Left hindlimb (tissue), 1 donor: Measurements from ENCODE around the gene EEPD1.
A peak's percentile ranks its signal among the peaks of the same experiment; 100 is the strongest.
"Not testable (repeated sequence)": the region's sequence is repeated elsewhere in the genome, so short reads cannot be mapped to it uniquely, and the experiment has no call there.

Experiments
- DNase-seq: peaks from one replicate; pipeline ENCODE4 v3.0.0-alpha.2; 2018

Gene EEPD1

DNA sequence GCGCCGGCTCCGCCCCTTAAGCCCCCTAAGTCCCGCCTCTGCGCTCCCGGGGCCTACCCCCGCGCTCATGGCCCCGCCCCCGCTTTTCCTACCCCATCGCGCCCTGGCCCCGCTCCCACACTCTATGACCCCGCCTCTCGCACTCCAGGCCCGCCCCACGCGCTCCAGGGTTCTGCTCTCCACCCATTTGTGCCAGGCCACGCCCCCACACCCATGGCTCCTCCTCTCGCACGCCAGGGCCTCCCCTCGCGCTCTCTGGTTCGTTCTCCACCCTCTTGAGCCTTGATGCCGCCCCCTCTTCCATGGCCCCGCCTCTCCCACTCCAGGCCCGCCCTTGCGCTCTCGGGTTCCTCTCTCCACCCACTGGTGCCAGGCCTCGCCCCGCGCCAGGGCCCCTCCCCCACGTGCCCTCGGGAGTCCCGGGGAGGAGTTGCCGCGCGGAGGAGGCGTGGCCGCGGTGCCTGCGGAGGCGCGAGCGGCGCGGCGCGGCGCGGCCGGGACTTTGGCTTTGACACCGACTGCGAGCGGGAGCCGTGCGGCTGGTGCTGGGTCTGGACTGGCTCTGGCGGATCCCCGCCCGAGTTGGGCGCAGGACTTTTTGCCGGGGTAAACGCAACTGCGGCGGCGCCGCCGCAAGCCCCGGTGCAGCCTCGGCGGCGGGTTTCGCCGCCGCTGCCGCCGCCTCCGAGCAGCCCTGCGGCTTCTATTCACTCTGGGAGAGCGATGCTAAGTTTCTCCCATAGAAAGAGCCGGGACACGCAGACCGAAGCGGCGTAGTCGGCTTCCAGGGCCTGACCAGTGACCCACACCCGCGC lies at the start of gene EEPD1:
Gene EEPD1 (plus strand): TSS at position 499 of the 815 bp plus-strand sequence. CDS start 1,071 bp downstream, outside the sequence.
- peak; percentile 100 for DNase-seq

DNA sequence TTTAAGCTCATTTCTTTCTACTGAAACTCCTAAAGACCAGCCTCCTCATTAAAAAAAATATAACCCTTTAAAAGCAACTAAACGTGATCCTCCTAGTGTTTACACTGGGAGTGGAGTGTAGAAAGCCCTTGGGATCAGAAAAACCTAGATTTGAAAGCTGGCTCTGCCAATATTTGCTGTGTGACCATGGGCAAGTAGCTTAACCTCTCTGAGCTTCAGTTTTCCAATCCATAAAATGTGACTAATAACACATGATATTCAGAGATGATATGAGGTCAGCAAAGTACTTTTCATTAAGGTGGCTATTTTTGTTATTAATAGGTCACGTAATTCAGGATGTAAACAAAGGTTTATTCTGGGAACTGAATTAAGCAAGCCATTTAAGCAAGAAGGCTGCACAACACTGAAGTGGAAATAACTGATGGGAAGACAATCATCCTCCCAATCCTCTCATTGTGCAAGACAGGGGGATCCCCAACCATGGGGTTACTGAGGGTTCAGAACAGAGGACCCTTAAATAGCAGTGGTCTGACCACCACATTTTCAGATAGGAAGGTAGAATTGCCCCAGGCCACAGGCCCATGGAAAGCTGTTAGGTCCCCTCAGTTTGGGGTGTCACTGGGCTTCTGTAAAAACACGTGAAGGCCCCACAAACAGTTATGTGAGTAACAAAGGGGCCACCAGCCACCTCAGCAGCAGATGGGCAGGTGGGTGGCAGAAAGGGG lies 49.1 kb upstream of the EEPD1 start:
- DNase-seq, result no peak

DNA sequence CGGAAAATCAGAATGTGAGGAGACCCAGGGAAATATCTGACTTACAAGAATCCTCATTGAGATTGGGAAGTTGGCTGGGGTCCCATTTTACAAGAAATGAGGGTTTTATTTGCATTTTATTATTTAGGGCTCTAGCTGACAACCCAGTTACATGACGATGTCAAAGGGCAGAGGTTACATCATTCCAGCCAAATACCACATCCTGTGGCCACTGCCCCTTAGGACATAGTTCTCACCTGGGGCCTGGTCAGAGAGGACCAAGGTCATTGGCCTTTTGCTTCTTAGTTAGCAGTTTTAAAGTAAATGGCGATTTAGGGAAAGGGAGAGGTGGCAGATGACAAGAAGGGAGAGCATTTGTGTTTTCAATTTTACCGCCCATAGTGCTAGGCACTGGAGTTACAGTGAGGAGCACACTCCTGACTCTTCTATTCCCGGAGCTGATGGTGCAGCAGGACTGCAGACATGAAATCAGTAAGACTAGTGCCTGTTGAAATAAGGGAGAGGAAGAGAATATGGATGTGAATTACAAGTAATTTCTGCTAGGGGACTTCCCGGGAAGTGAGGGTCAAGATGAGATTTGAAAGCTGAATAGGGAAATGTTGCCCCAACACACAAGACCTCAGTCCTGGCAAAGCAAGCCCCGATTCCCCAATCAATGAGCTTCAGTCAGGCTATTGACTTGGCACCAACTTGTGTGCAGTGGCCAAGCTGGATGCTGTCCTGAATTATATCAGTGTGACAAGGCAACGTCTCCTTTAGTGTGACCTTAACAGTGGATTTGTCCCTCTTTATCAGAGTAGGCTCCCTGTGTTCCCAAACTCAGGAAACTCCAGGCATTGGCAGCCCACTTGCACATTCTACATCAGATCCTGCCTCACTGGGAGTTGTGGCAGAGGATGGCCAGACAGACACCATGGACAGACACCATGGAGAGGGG lies 45.8 kb upstream of the EEPD1 start:
- DNase-seq, result not testable (repeated sequence)

DNA sequence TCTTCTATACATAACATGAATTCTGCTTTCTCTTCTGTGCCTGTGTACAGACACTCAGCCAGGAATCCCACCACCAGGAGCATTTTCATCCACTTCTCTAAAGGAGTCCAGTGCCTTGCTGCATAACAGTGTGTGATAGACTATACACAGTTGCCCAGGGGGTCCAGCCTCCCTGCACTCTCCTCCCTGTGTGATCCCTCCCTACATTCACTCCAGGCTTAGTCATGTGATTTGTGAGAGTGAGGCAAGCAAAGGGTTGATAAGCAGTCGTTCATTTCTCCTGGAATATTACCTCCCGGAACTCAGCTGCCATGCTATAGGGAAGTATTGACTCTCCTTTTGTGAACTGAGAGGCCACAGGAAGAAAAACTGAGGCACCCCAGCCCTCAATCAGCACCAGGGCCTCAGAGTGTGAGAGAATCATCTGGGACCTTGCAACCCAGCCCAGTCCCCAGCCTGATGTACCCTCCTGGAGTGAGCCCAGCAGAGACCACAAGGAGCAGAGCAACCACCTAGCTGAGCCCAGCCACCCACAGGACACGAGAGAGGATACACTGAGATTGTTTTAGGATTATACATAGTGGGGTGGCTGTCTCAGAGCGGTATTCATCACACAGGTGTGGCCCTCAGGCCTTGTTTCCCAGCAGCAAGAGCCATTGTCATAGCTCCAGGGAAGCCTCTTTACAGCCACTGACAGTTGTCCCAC lies 45.0 kb upstream of the EEPD1 start:
- no peak for DNase-seq

DNA sequence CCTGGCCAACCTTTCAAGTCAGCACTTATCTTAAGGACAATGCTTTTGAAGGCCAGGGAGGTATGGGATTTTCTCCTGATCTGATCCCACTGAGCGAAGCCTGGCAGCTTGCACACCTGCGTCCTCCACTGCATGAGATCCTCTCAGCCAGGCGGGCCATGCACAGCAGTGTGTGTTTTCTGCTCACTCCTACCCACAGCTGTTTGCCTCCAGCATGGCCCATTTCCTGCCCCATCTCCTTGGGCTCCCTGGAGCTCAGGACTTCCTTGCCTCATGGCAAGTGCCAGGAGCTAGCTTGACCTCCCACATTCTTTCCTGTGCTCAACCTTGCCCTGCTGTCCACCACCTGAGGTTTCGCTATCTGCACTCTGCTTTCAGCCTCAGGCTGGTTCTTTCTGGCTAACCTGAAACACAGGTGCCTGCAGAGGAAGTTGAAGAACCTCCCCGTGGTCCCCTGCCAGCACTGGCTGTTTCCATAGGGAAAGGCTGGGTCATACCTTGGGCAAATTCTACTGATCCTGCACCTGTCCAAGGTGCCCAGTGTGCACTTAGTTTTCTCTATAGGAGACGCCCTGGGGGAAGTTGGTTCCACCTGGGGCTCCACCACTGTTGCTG lies 43.9 kb upstream of the EEPD1 start:
- no peak for DNase-seq

DNA sequence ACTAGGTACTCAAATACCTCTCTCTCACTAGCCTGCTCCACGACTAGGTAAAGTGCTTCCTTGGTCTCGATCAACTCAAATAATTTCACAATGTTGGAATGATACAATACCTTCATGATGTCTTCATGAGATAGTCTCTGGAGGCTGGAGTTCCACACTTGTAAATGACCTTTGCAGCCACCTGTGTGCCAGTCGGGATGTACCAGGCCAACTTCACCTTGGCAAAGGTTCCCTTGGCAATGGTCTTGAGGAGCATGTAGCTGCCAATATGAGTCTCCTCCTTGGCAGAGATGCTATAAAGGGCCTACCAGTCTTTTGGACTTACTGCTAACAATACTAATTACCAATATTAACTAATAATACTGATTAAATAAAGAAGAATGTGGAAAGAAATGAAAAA lies 42.5 kb upstream of the EEPD1 start:
- no peak for DNase-seq

DNA sequence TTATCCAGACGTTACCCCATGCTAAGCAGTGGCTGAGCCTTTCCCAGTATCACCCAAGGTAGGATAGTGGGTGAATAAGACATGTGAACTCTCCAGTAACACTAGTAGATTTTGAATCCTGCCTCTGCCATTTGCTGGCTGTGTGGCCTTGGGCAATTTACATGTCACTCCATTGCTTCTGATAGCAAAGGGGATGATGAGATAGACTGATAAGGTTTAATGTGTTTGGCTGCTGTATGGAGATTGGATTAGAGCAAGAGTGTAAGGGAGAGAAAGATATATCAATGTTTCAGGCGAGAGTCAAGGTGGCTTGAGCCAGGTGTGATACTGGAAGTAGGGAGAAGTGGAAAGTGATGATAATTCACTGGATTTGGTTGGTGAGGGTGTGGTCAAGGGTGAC lies 40.1 kb upstream of the EEPD1 start:
- no peak for DNase-seq

DNA sequence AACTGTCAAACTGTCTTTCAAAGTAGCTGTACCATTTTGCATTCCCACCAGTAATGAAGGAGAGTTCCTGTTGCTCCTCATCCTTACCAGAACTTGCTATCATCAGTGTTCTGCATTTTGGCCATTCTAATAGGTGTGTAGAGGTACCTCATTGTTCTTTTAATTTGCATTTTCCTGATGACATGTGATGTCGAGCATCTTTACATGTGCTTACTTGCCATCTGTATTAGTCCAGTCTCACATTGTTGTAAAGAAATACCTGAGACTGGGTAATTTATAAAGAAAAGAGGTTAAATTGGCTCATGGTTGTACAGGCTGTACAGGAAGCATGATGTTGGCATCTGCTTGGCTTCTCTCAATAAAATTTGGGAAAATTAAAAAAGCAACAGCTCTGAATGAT lies 38.7 kb upstream of the EEPD1 start:
- no peak for DNase-seq

DNA sequence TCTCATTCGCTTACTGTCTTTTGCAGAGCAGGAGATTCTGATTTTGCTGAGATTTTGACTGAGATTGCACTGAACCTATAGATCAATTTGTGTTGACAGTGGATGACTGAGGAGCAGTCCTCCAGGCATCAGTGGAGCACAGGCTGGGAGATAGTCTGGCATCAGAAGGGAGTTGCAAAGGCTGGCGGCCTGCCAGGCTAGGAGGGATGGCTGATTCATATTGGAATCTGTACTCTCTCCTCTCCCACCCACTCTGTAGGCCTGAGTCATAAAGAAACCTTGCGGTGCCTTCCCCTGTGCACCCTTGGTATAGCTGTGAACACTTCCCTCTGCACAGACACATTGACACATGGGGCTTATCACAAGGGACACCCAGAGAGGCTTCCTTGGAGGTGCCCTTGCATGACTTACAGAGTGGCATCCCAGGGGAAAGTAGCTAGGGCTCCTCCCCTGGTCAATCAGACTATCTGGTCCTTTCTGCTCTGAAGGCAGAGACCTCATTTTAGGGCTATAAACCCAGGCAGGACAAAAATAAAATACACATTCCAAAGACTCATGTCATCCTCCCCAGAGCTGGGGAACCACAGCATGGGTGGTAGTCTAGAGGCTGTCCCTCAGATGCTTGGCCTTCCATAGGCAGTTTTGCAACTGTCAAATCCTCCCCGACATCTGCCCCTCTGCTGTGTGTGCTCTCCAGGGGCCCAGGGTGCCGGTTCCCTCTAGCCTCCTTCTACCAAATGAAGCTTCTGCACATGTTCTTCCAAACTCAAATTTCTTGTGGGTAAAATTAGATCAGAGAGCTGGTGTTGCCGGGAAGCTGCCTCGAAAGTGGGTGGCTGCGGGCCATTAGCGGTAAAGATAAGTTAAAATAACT lies 37.4 kb upstream of the EEPD1 start:
- peak; percentile 47 for DNase-seq

DNA sequence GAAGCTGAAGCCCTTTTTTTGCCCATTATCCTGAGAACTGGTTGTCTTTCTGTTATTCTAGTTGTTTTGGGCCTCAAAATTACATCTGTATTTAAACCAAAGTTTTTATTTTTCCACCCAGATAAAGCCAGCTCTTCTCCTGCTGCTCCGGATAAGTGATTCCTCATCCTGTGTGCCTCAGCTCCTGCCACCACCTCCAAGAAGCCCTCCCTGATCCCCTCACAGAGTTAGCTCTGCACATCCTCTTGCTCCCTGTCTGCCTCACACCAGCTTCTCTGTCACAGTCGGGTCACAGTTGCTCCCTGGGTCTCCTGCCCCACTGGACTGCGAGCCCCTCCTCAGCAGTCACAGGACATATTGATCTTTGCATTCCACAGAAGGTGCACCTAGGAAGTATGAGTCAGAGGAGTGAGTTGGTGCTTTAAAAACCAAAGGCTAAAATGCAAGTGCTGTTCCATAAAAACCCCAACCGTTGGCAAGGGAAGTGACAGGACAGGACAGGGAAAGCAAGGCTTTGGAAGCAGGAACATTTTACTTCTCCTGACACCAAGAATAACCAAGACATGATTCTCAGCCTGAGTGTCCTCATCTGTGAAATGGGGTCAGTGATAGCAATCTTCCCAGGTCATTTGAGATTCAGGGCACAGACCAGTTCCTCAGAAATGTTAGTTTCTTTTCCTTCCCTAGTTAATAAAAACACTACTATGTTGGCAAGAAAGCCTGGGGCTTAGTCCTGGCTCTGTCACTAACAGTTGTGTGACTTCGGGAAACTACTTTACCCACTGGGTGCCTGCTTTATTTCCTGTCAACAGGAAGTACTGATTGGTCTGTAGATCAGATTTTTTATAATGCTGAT lies 36.5 kb upstream of the EEPD1 start:
- no peak for DNase-seq

DNA sequence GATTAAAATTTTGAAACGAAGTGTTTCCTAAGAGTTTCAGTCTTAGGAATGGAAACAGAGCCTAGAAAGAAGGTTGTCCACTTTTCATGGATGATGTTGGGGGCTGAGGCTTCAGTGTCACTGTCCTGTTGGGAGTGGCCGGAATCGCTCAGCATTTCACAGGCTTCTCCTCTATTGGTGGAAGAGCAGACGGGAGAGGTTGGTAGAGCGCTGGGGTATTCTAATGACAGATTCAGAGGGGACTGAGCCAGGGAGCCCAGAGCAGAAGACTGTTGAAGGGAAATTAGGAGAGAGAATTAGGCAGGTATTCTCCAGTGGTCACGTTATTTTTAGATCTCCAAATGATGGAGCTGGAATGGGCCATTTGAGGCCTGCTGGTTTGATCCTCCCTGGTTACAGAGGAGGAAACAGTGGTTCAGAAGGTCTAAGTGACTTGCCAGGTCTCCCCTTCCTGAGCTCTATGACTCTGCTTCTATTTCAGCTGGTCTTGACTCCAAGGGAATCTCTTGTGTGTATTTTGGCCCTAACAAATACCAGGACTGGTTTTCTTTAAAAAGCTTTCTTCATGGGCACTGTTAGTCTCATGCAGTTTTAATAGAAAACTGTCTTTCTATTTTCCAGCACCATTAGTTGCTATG lies 35.7 kb upstream of the EEPD1 start:
- DNase-seq, result no peak

DNA sequence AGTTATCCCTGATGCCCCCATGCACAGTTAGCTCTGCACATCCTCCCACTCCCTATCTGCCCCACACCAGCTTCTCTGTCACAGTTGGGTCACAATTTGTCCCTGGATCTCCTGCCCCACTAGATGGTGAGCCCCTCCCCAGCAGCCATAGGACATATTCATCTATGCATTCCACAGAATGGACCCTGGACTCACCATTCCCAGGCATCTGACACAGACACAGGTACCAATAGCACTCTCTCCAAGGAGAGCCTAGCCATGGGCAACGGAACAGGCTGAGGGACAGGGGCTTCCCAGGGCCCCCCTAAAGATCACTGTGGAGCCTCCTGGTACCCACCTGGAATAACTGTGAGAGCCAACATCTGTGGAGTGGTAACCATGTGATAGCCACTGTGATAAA lies 34.7 kb upstream of the EEPD1 start:
- DNase-seq, result no peak

DNA sequence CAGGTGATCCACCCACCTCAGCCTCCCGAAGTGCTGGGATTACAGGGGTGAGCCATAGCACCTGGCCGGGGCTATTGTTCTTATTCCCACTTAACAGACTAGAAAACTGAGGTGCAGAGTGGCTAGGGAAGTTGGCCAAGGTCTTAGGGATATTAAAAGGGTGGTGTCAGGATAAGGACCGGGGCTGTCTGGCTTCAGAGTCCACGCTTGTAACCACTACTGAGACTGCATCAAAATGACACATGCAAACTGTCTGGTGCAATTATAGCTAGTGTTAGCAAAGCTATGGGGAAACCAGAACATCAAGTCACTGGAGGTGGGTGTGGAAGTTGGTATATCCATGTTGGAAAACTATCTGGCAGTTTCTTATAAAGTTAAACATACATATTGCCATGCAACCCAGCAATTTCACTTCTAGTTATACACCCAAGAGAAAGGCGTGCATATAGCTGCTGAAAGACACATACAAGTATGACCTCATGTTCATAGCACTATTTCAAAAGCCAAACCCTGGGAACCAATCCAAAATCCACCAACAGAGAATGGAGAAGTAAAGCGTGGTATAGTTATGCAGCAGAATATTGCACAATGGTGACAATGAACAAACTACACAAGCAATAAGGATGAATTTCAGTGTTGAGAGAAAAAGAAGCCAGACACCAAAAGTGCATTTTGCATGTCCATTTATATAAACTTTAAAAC lies 33.9 kb upstream of the EEPD1 start:
- DNase-seq, result no peak

DNA sequence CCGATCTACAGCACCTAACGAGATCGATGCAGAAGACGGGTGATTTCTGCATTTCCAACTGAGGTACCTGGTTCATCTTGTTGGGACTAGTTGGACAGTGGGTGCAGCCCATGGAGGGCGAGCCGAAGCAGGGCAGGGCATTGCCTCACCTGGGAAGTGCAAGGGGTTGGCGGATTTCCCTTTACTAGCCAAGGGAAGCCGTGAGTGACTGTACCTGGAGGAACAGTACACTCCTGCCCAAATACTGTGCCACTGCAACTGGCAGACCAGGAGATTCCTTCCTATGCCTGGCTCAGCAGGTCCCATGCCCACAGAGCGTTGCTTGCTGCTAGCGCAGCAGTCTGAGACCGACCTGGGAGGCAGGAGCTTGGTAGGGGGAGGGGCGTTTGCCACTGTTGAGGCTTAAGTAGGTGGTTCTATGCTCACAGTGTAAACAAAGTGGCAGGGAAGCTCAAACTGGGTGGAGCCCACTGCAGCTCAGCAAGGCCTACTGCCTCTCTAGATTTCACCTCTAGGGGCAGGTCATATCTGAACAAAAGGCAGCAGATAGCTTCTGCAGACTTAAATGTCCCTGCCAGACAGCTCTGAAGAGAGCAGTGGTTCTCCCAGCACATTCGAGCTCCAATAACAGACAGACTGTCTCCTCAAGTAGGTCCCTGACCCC lies 32.9 kb upstream of the EEPD1 start:
- not testable (repeated sequence) for DNase-seq

DNA sequence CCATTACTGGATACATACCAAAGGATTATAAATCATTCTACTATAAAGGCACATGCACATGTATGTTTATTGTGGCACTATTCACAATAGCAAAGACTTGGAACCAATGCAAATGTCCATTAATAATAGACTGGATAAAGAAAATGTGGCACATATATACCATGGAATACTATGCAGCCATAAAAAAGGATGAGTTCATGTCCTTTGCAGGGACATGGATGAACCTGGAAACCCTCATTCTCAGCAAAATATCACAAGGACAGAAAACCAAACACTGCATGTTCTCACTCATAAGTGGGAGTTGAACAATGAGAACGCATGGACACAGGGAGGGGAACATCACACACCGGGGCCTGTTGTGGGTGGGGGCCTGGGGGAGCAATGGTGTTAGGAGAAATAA lies 27.4 kb upstream of the EEPD1 start:
- DNase-seq, result not testable (repeated sequence)

DNA sequence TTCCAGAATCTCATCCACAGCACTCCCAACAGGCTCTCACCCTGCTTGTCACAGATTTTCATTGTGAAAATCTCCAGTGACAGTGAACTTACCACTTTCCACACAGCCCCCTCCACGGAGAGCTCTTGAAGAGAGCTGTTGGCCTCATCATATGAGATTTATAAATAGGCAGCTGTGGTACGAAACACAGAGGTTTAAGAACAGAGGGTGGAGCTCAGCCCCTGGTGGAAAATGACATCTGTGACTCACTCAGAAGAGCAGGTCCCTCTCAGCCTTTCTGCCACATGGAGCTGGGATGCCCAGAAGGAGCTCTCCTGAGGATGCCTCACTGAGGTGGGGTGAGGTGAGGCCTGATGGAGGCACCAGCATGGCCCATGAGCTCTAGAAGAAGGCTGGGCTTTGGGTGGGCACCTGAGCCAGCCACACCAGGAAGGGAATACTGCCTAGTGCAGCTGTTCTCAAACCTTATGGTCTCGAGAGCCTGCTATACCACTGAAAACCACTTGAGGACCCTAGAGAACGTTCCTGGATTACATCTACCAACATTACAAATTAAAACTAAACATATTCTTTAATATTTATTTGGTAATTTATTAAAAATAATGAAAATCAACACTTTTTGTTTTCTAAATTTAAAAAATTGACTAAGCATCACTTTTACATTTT lies 25.8 kb upstream of the EEPD1 start:
- DNase-seq, result no peak

DNA sequence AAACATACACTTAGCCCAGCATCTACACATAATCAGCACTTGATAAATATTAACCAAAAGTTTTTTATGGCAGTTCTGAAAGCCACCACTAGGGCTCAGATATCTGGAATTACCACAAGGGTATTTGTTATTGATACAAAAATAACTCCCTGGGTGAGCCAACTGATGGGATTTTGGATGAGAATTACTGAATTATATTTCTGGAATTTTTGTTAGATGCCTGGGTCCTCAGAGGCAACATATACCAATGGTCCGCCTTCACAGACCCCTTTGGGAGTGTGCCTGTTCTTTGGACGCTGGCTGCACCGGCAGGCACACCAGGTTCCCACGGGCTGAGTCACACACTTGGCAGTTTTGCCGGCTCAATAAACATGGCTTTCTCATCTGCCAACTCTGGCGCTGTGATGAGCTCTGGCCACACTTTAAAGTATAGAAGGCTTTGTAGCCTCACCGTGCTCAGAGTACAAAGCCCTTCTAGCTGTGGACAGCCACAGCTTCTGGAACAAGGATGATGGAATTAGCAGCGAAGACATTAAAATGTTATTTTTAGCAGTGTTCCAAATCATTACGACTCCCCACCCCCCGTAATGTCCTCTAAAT lies 24.5 kb upstream of the EEPD1 start:
- peak; percentile 63 for DNase-seq
